ENCODE measurements around the gene CLCN5. TPM values are rescaled to one million over a fixed set of nuclear protein-coding genes. Genes with fewer than 3 reads are reported as not detected.

CLCN5 gene
- total RNA-seq, 1 donor from 2014 or later, result 2.1 TPM

GRCh38 chrX:50111742-50112141 is 189.3 kb downstream of the CLCN5 start:
- DNase-seq (ENCODE audit: low spot score), result no peak
- intact Hi-C loops (cut with DNase I), result no loop called here

- DNase-seq (ENCODE audit: low spot score), result no peak
- intact Hi-C loops (cut with DNase I), result no loop called here
Observed at GRCh38 chrX:50114113-50114512, 191.7 kb downstream of the CLCN5 start.

DNA sequence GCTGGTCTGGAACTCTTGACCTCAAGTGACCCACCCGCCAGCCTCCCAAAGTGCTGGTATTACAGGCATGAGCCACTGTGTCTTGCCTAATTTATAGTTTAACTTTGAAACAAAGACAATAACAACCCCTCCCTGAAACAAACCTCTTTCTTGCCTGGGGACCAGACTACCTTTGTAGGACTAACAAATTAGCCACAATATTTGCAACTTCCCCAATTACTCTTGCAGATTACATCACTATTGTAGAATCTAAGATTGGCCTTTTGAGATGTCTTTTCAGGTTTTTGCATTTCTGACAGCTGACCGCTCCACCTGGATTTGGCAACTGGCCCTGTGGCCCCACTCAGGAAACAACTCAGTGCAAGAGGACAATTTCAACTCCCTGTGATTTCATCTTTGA is 193.6 kb downstream of the CLCN5 start:
- intact Hi-C loops (cut with DNase I), result no loop called here
- no peak for DNase-seq (ENCODE audit: low spot score)

DNA sequence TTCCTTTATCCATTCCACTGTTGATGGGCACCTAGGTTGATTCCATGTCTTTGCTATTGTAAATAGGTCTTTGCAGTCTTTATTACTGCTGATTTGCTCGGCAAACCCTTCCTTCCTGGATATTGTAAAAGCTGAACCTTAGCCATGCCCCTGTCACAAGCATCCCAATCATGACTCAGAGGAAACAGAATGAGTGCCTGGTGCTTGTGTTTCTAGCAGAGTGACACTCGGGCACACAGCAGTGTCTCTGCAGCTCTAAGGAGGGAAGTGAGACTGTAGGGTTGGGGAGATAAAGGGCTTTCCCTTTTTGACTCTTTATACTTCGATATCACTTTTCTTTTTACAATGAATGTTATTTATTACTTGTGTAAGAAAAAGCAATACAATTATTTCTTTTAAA is 195.1 kb downstream of the CLCN5 start:
- intact Hi-C loops (cut with DNase I), result no loop called here
- no peak for DNase-seq (ENCODE audit: low spot score)

GRCh38 chrX:50125480-50125879 is 203.1 kb downstream of the CLCN5 start:
- DNase-seq (ENCODE audit: low spot score), result no peak
- intact Hi-C loops (cut with DNase I), result no loop called here

DNA sequence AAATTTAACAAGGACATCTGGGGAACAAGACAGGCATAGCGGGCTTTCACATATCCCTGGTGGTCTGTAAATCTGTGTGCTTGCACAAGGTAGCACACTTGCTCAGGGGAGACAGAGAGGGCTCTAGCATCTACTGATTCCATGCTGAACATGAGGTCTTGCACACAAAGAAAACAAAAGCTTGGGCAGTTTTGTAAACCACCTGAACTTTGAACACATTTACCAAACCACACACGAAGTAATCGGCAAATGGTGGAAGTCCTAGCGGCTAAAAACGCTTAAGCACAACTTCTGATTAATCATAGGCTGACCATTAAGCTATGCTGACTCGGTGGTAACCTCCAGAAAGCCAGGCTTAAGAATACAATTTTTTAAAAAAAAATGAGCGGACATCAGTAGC is 225.6 kb downstream of the CLCN5 start:
- intact Hi-C loops (cut with DNase I), result no loop called here
- no peak for DNase-seq (ENCODE audit: low spot score)

Small RNA genes within 50 kb of the gene (microRNA-seq; reads per million reads assigned to microRNA genes)
- gene MIR188 (44.9 reads per million, percentile 47 among the genes with 10 or more reads in this experiment), gene MIR362 (36.9 reads per million, percentile 46 among the genes with 10 or more reads in this experiment), gene MIR500A (7.6 reads per million, percentile 16 among the genes with 10 or more reads in this experiment), gene MIR500B (not detected), gene MIR501 (17.8 reads per million, percentile 35 among the genes with 10 or more reads in this experiment), gene MIR502 (14.7 reads per million, percentile 29 among the genes with 10 or more reads in this experiment), gene MIR532 (274 reads per million, percentile 67 among the genes with 10 or more reads in this experiment), gene MIR660 (93.0 reads per million, percentile 56 among the genes with 10 or more reads in this experiment)

Other genes with a start within 250 kb of the CLCN5 start
- gene PAGE1, start 226.6 kb upstream of the CLCN5 start, total RNA-seq, result not detected
- not detected for gene PAGE4, start 93.3 kb upstream of the CLCN5 start, total RNA-seq
- gene USP27X, start 43.1 kb upstream of the CLCN5 start, total RNA-seq, result 2.3 TPM